HepG2 (cell line): ENCODE data around the gene USP11. TPM values are rescaled to one million over a fixed set of nuclear protein-coding genes. Genes with fewer than 3 reads are reported as not detected.

Experiments
- ATAC-seq: fragments of 200-7000 bp; cut with Tn5 transposase; 3 replicates; pipeline ENCODE4 v1.9.1; 2020; ENCODE audit warnings: mild to moderate bottlenecking, moderate library complexity
- BruUV-seq: library from RNA; stranded (reverse); fragments of 400-500 nt; replicated peaks from 2 replicates; lab custom pipeline; 2021; lab: Mats Ljungman, UMichigan
- CTCF ChIA-PET: fragments of 300-600 bp; formaldehyde crosslinking; extraction: SDS; loops from one replicate; lab custom pipeline; 2021; ENCODE audit warnings: low total read pairs, inconsistent platforms, low intra/inter-chr PET ratio; lab: Yijun Ruan, JAX
- POLR2A ChIA-PET: fragments of 350-600 bp; sonication (Branson Sonifier 250); formaldehyde crosslinking; loops from one replicate; lab custom pipeline; 2020; ENCODE audit warnings: antibody characterized with exemption, inconsistent platforms; lab: Yijun Ruan, JAX
- DNase-seq: peaks from one replicate; pipeline ENCODE4 v3.0.0-alpha.2; 2015; ENCODE audit warnings: low spot score
- FAIRE-seq: peaks from 3 replicates; lab custom pipeline; 2011; peaks lifted over from hg19 to GRCh38; lab: Jason Lieb, UNC
- H2AFZ ChIP-seq: one replicate; pipeline ENCODE4 v1.6.1; 2011; ENCODE audit warnings: low read length, inconsistent platforms
- H3K27ac ChIP-seq: fragments of 300-600 bp; 3 replicates; pipeline ENCODE4 v1.8.0; 2011; ENCODE audit warnings: mixed run types, mild to moderate bottlenecking, mixed read lengths, low read length, inconsistent platforms; ENCODE audit not compliant: insufficient read depth; ENCODE audit errors: extremely low read length
- H3K27me3 ChIP-seq, 2 experiments: fragments of 200-600 bp in 1 of 2; 2 replicates in 1 of 2; 3 replicates in 1 of 2; pipeline versions ENCODE4 v1.6.0 to v1.8.0; 2011; ENCODE audit warnings: low read length in 2 of 2, mild to moderate bottlenecking in 2 of 2, moderate library complexity in 2 of 2, inconsistent platforms in 1 of 2; ENCODE audit not compliant: insufficient read depth in 2 of 2, control insufficient read depth in 1 of 2
- H3K36me3 ChIP-seq, 2 experiments: fragments of 200-600 bp in 1 of 2; replicated peaks in 1 of 2; 2 replicates in 1 of 2; 3 replicates in 1 of 2; pipeline versions ENCODE4 v1.5.1 to v1.8.0; 2011; ENCODE audit warnings: low read length in 2 of 2, inconsistent platforms in 1 of 2; ENCODE audit not compliant: insufficient read depth in 2 of 2, control insufficient read depth in 1 of 2
- H3K4me1 ChIP-seq: 2 replicates; pipeline ENCODE4 v1.5.1; 2012; ENCODE audit warnings: low read length, inconsistent platforms; ENCODE audit not compliant: insufficient read depth
- H3K4me2 ChIP-seq: 2 replicates; pipeline ENCODE4 v1.6.0; 2011; ENCODE audit warnings: low read depth, low read length, inconsistent platforms
- H3K4me3 ChIP-seq, 3 experiments: fragments of 200-600 bp in 1 of 3; sonication (generic), shearing (Covaris generic) in 1 of 3; replicated peaks in 1 of 3; 2 replicates each; pipeline ENCODE4 v1.5.1; 2011 to 2016; ENCODE audit warnings: low read length in 3 of 3, inconsistent platforms in 2 of 3, low read depth in 2 of 3, mild to moderate bottlenecking in 2 of 3, control low read depth in 1 of 3, mixed read lengths in 1 of 3; ENCODE audit not compliant: insufficient read depth in 1 of 3
- H3K79me2 ChIP-seq: one replicate; pipeline ENCODE4 v1.6.1; 2011; ENCODE audit warnings: low read length, inconsistent platforms; ENCODE audit not compliant: insufficient read depth
- H3K9ac ChIP-seq: 2 replicates; pipeline ENCODE4 v1.6.0; 2011; ENCODE audit warnings: mild to moderate bottlenecking, low read depth, low read length, inconsistent platforms; ENCODE audit not compliant: insufficient read depth
- H3K9me3 ChIP-seq: 2 replicates; pipeline ENCODE4 v1.5.1; 2012; ENCODE audit warnings: mild to moderate bottlenecking, low read length
- H4K20me1 ChIP-seq: 2 replicates; pipeline ENCODE4 v1.6.0; 2011; ENCODE audit warnings: inconsistent platforms, mild to moderate bottlenecking, low read length, moderate library complexity; ENCODE audit not compliant: insufficient read depth
- ATM ChIP-seq: fragments of 450-650 bp; IDR thresholded peaks from 2 replicates; pipeline ENCODE4 v1.7.1; 2017; ENCODE audit warnings: mild to moderate bottlenecking, borderline replicate concordance
- BHLHE40 ChIP-seq: IDR thresholded peaks from 2 replicates; pipeline ENCODE4 v1.6.1; 2011; ENCODE audit warnings: low read length, improper control_type of control experiment
- KDM5B ChIP-seq: sonication (generic); formaldehyde crosslinking; IDR thresholded peaks from 2 replicates; pipeline ENCODE4 v1.4.0; 2020; ENCODE audit warnings: missing genetic modification reagents, mild to moderate bottlenecking, borderline replicate concordance
- NFKBIZ ChIP-seq: IDR thresholded peaks from 2 replicates; pipeline ENCODE4 v1.6.1; 2018; ENCODE audit warnings: missing genetic modification reagents, missing compliant biosample characterization
- SATB2 ChIP-seq: sonication (generic); formaldehyde crosslinking; IDR thresholded peaks from 2 replicates; pipeline ENCODE4 v1.5.0; 2020; ENCODE audit warnings: missing genetic modification reagents
- SNAI1 ChIP-seq: sonication (generic); formaldehyde crosslinking; IDR thresholded peaks from 2 replicates; pipeline ENCODE4 v1.5.0; 2020; ENCODE audit warnings: mild to moderate bottlenecking, missing genetic modification reagents, borderline replicate concordance
- SRY ChIP-seq: sonication (generic); formaldehyde crosslinking; IDR thresholded peaks from 2 replicates; pipeline ENCODE4 v1.8.0; 2022; ENCODE audit warnings: mild to moderate bottlenecking, missing genetic modification reagents
- ZNF121 ChIP-seq: sonication (generic); formaldehyde crosslinking; IDR thresholded peaks from 2 replicates; pipeline ENCODE4 v1.5.0; 2020; ENCODE audit warnings: mild to moderate bottlenecking, missing genetic modification reagents
- ZNF337 ChIP-seq: sonication (generic); formaldehyde crosslinking; IDR thresholded peaks from 2 replicates; pipeline ENCODE4 v1.5.1; 2020; ENCODE audit warnings: missing genetic modification reagents, low read depth, mild to moderate bottlenecking, borderline replicate concordance
- ZNF678 ChIP-seq: sonication (generic); formaldehyde crosslinking; IDR thresholded peaks from 2 replicates; pipeline ENCODE4 v1.4.0; 2020; ENCODE audit warnings: mild to moderate bottlenecking, missing genetic modification reagents
- WGBS: methylation state at CpG from one replicate; pipeline ENCODE4 v1.1.6; 2017; ENCODE audit warnings: low lambda C conversion rate; 5-methylcytosine and 5-hydroxymethylcytosine counted together
- in situ Hi-C: cut with HindIII; loops from 2 replicates; pipeline ENCODE4 v1.10.0; 2017; ENCODE audit warnings: low pct_unique_long_range_greater_than_20kb; ENCODE audit not compliant: extremely low pct_ligation_motif_present
- intact Hi-C: fragments of 100-400 bp; cut with micrococcal nuclease; formaldehyde crosslinking; loops from one replicate; pipeline ENCODE4 v1.10.0; 2022; ENCODE audit not compliant: unreplicated experiment
- polyA plus RNA-seq, 8 experiments: library from polyadenylated mRNA; depleted of rRNA in 3 of 8; stranded (reverse) in 7 of 8; unstranded in 1 of 8; fragments of >200 nt; fragmentation: Illumina TruSeq in 4 of 8; extraction: Trizol in 4 of 8; gene quantifications; 2 replicates each; pipeline versions ENCODE4 v1.2.1 to v1.2.3, GENCODE V29; 2011 to 2016; ENCODE audit warnings: low read depth in 4 of 8, missing spikeins in 1 of 8, mixed read lengths in 1 of 8; ENCODE audit not compliant: insufficient read depth in 1 of 8
- total RNA-seq, 5 experiments: library from RNA; depleted of rRNA; stranded (reverse); fragments of >200 nt; fragmentation: Illumina TruSeq; extraction: Trizol; gene quantifications; 2 replicates each; pipeline ENCODE4 v1.2.3, GENCODE V29; 2016; ENCODE audit warnings: low read depth in 1 of 5
- TF ChIP-seq, protein P1 (sequence below): sonication (generic); formaldehyde crosslinking; IDR thresholded peaks from 2 replicates; pipeline ENCODE4 v1.4.0; 2020; ENCODE audit warnings: missing genetic modification reagents

USP11 gene
- total and polyA plus RNA-seq, 2 of the 13 experiments (the other 11 are each of a cell fraction or from before 2014, with no cell fraction given), result 23.8 to 31.7 TPM

- TF ChIP-seq SRY (CRISPR knock-in tag), result no peak
- TF ChIP-seq BHLHE40, result no peak
- TF ChIP-seq ZNF121 (CRISPR knock-in tag), result no peak
- TF ChIP-seq, all 625 proteins: peak for 79
Measured at GRCh38 chrX:47232803-47233332, at the start of gene USP11 (continued).

- H3K27me3 ChIP-seq, result no peaks in the 10 kb centered on the region
- TF ChIP-seq ZNF337 (CRISPR knock-in tag), result no peak
- TF ChIP-seq NFKBIZ (CRISPR knock-in tag), result no peak
- TF ChIP-seq, all 625 proteins: peak for 0
- FAIRE-seq (no peak), DNase-seq (no peak), ATAC-seq (no peak)
- Histone ChIP-seq H3K79me2 (no peaks in the 10 kb centered on the region), H3K4me1 (no peaks in the 10 kb centered on the region), H3K4me3 (no peak overlapping the region), H2AFZ (no peak overlapping the region), H4K20me1 (no peaks in the 10 kb centered on the region), H3K36me3 (peaks cover 9 to 18% of the 10 kb centered on the region in 2 experiments; a peak in 2 of 5 replicates), H3K9me3 (no peaks in the 10 kb centered on the region), H3K27ac (no peak overlapping the region), H3K9ac (no peak overlapping the region), H3K4me2 (no peak overlapping the region)
- intact Hi-C loops, result no loop called here
- ChIA-PET POLR2A (no interaction called here), CTCF (no interaction called here)
- in situ Hi-C loops, result no loop called here
- BruUV-seq, result no TSS peak
- WGBS, result 100% methylated on average over 4 of the region's 4 CpGs
Measured at GRCh38 chrX:47184486-47184885, 48.3 kb upstream of the USP11 start.

- no peak overlapping the region for H3K4me2 ChIP-seq
- ChIA-PET CTCF (no interaction called here), POLR2A (no interaction called here)
- in situ Hi-C loops, result no loop called here
- no peaks in the 10 kb centered on the region for H3K27me3 ChIP-seq
- 0 out of 2 replicates have a peak, but pooled peaks cover 1% of the 10 kb centered on the region for H3K4me1 ChIP-seq
- ATAC-seq (no peak), DNase-seq (no peak), FAIRE-seq (no peak)
- 100% methylated on average over 4 of the region's 17 CpGs for WGBS
- intact Hi-C loops, result no loop called here
- no peaks in the 10 kb centered on the region for H3K9me3 ChIP-seq
- no TSS peak for BruUV-seq
- H3K4me3 ChIP-seq, result no peak overlapping the region
- H4K20me1 ChIP-seq, result no peaks in the 10 kb centered on the region
- H3K27ac ChIP-seq, result no peak overlapping the region
- H3K79me2 ChIP-seq, result no peaks in the 10 kb centered on the region
- H3K36me3 ChIP-seq, result peaks cover 9 to 18% of the 10 kb centered on the region in 2 experiments; a peak in 2 of 5 replicates
- no peak overlapping the region for H2AFZ ChIP-seq
- H3K9ac ChIP-seq, result no peak overlapping the region
- no peak for TF ChIP-seq SNAI1
- no peak for TF ChIP-seq ATM
- TF ChIP-seq KDM5B (CRISPR knock-in tag), result no peak
- TF ChIP-seq SATB2, result no peak
- TF ChIP-seq ZNF678 (CRISPR knock-in tag), result no peak
- TF ChIP-seq, protein P1, sequence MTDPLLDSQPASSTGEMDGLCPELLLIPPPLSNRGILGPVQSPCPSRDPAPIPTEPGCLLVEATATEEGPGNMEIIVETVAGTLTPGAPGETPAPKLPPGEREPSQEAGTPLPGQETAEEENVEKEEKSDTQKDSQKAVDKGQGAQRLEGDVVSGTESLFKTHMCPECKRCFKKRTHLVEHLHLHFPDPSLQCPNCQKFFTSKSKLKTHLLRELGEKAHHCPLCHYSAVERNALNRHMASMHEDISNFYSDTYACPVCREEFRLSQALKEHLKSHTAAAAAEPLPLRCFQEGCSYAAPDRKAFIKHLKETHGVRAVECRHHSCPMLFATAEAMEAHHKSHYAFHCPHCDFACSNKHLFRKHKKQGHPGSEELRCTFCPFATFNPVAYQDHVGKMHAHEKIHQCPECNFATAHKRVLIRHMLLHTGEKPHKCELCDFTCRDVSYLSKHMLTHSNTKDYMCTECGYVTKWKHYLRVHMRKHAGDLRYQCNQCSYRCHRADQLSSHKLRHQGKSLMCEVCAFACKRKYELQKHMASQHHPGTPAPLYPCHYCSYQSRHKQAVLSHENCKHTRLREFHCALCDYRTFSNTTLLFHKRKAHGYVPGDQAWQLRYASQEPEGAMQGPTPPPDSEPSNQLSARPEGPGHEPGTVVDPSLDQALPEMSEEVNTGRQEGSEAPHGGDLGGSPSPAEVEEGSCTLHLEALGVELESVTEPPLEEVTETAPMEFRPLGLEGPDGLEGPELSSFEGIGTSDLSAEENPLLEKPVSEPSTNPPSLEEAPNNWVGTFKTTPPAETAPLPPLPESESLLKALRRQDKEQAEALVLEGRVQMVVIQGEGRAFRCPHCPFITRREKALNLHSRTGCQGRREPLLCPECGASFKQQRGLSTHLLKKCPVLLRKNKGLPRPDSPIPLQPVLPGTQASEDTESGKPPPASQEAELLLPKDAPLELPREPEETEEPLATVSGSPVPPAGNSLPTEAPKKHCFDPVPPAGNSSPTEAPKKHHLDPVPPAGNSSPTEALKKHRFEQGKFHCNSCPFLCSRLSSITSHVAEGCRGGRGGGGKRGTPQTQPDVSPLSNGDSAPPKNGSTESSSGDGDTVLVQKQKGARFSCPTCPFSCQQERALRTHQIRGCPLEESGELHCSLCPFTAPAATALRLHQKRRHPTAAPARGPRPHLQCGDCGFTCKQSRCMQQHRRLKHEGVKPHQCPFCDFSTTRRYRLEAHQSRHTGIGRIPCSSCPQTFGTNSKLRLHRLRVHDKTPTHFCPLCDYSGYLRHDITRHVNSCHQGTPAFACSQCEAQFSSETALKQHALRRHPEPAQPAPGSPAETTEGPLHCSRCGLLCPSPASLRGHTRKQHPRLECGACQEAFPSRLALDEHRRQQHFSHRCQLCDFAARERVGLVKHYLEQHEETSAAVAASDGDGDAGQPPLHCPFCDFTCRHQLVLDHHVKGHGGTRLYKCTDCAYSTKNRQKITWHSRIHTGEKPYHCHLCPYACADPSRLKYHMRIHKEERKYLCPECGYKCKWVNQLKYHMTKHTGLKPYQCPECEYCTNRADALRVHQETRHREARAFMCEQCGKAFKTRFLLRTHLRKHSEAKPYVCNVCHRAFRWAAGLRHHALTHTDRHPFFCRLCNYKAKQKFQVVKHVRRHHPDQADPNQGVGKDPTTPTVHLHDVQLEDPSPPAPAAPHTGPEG (CRISPR knock-in tag), result no peak
Measured at GRCh38 chrX:47185241-47185640, 47.6 kb upstream of the USP11 start.
